SW 1271 (cell line): ENCODE data around the gene CRTAP.
"Not testable (repeated sequence)": the region's sequence is repeated elsewhere in the genome, so short reads cannot be mapped to it uniquely, and the experiment has no call there.

Experiments used
- DNase-seq, 2 experiments: peaks; one replicate each; lab custom pipeline; 2025; lab: John Stamatoyannopoulos, UW

CRTAP gene

GRCh38 chr3:33174711-33175414 is 61.0 kb downstream of the CRTAP start:
- DNase-seq: no peak

DNA sequence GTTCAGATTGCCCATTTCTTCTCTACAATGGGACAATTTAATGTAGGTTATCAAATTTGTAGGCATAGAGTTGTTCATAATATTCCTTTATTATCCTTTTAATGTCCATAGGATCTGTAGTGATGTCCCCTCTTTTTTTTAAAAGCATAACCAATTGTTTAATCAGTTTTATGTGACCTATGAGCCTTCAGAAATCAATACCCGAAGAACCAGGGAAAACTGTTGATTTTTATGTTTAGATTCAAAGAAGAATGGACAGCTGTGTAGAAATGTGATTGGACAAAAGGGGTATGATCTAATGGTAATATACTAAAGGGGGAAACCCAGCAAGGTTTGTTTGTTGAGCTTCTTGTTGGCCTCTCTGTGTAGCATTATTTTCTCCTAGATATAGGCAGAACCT is 65.3 kb downstream of the CRTAP start:
- DNase-seq: no peak

- no peak for DNase-seq
Measured at GRCh38 chr3:33181229-33181628, 67.4 kb downstream of the CRTAP start.

DNA sequence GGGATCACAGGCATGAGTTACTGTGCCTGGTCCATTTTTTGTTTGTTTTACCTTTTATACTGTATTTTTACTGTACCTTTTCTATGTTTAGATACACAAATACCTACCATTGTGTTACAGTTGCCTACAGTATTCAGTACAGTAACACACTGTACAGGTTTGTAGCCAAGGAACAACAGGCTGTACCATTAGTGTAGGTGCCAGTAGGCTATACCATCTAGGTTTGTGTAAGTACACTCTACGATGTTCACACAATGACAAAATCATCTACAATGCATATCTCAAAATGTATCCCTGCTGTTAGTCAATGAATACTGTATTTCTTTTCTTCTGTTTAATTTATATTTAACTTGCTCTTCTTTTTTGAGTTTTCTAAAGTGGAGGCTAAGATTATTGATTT is 67.8 kb downstream of the CRTAP start:
- not testable (repeated sequence) for DNase-seq

GRCh38 chr3:33184863-33185262 is 71.0 kb downstream of the CRTAP start:
- DNase-seq: no peak

GRCh38 chr3:33186524-33187367 is 72.9 kb downstream of the CRTAP start:
- DNase-seq: no peak

- DNase-seq: no peak
Measured at GRCh38 chr3:33187368-33187634, 73.5 kb downstream of the CRTAP start.

DNA sequence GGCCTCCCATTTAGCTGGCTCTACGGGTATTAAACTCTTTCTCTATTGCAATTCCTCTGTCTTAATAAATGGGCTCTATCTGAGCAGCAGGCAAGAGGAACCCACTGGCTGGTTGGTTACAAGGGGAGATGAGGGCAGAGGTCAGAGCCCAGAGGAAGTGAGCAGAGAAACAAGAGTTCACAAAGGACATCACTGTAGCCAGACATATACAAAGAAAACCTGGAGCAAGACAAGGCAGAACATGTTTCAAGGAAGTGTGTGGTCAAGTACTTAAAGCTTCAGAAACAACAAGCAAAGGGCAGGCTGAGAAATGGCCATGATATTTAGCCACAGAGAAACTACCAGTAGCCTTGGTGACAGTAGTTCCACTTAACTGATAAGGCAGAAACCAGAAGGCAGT is 80.5 kb downstream of the CRTAP start:
- DNase-seq: no peak

DNA sequence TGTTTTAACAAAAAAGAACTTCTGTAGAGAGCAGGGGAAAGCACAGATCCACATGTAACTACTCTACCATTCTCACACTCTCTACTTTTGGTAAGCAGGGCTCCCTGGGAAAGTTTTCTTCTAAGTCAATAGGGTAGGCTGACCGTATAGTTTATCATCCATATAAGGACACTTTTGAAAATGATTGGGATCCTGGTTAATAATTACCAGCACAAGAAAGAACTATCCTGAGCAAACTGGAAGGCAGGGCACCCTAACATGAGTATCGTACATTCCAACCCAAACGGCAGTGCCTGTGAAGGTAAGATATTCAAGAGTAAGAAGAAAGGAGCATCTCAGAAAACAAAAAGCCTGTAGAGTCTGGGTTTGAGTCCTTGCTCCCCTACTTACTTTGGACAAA is 82.7 kb downstream of the CRTAP start:
- DNase-seq: no peak
